Left renal cortex interstitium (tissue), 4 donors: ENCODE measurements around the gene SF3A1. TPM values are rescaled to one million over a fixed set of nuclear protein-coding genes. Genes with fewer than 3 reads are reported as not detected.

Experiments
- polyA plus RNA-seq, 4 donors: library from polyadenylated mRNA; unstranded; fragments of 120-200 nt; gene quantifications; one replicate each; pipeline ENCODE4 v1.2.1, GENCODE V29; 2013; ENCODE audit not compliant: insufficient read length in 4 of 4

SF3A1 gene
- polyA plus RNA-seq, 4 donors = 129 to 168 (median 150) TPM

Other genes starting within 250 kb of the SF3A1 start
- gene LIF, start 110.1 kb downstream of the SF3A1 start, polyA plus RNA-seq = 1 to 10 TPM; 1.3 to 2.4 (median 2.3) TPM
- gene OSM, start 90.0 kb downstream of the SF3A1 start, polyA plus RNA-seq = under 1 TPM in 3 of 4 donors, not detected in 1; 0.13 to 0.38 (median 0.34) TPM
- 10 to 100 TPM in 3 of 4 donors, 1 to 10 TPM in 1; 8.7 to 15.9 (median 12.8) TPM for gene CASTOR1, start 67.4 kb downstream of the SF3A1 start, polyA plus RNA-seq
- gene TBC1D10A, start 30.0 kb downstream of the SF3A1 start, polyA plus RNA-seq = 10 to 100 TPM; 14.1 to 18.4 (median 16.3) TPM
- 1 to 10 TPM; 5.4 to 9.2 (median 7.3) TPM for gene CCDC157, start 113 bp upstream of the SF3A1 start, polyA plus RNA-seq
- gene RNF215, start 30.5 kb upstream of the SF3A1 start, polyA plus RNA-seq = 10 to 100 TPM; 18.3 to 26.3 (median 24.7) TPM
- 1 to 10 TPM; 4.3 to 8.0 (median 6.3) TPM for gene SEC14L2, start 40.1 kb upstream of the SF3A1 start, polyA plus RNA-seq
- 10 to 100 TPM in 3 of 4 donors, 1 to 10 TPM in 1; 8.4 to 12.8 (median 12.2) TPM for gene MTFP1, start 68.9 kb upstream of the SF3A1 start, polyA plus RNA-seq
- gene SEC14L3, start 115.1 kb upstream of the SF3A1 start, polyA plus RNA-seq = under 1 TPM in 1 of 4 donors, not detected in 3; 0.08 TPM
- 1 to 10 TPM in 2 of 4 donors, under 1 TPM in 2; 0.59 to 1.4 (median 0.91) TPM for gene SEC14L4, start 148.8 kb upstream of the SF3A1 start, polyA plus RNA-seq
- 1 to 10 TPM; 5.5 to 8.9 (median 7.4) TPM for gene SEC14L6, start 189.8 kb upstream of the SF3A1 start, polyA plus RNA-seq
- 10 to 100 TPM; 24.9 to 41.0 (median 35.6) TPM for gene GAL3ST1, start 217.8 kb upstream of the SF3A1 start, polyA plus RNA-seq
- gene PES1, start 235.0 kb upstream of the SF3A1 start, polyA plus RNA-seq = 10 to 100 TPM; 69.5 to 79.8 (median 72.9) TPM